ENCODE measurements around the gene ZNF48. TPM values are rescaled to one million over a fixed set of nuclear protein-coding genes. Genes with fewer than 3 reads are reported as not detected.

Gene ZNF48
- total RNA-seq, 2 donors from 2014 or later, result 5.6 to 8.4 TPM

DNA sequence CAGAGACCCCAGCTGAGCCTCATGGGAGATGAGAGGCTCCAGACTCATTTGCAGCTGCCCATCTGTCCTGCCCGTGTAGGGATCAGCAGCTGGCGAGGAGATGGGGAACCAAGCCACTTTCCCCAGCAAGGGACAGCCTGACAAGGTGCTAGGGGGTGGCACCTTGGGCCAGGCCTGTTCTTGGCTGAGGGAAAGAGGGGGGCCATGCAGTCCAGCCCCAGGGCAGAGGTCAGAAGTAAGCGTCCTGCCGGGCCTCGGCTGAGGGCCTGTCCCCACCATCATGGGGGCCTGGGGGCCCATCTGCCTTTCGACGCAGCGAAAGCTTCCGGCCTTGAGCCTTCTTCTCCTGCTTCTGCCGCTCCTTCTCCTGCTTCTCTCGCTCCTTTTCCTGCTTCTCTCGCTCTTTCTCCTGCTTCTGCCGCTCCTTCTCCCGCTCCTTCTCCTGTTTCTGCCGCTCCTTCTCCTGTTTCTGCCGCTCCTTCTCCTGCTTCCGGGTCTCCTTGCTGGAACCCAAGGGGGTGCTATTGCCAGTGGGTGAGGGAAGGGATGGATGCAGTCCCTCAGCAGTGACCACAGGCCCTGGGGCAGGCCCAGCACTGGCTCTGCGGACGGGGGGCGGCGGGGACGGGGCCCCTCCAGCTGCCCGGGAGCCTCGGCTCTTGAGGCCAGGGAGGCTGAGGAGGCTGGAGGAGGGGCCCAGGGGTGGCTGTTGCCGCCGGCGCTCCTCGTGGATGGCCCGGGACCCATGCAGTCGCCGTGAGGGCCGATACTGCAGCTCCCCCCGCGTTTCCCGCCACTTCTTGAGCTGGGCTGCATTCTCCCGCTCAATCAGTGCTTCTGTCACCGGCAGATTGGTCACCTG, 37.3 kb upstream of the ZNF48 start:
- ATAC-seq, result no peak
- intact Hi-C loops (cut with DNase I, micrococcal nuclease), result no loop called here
- DNase-seq, result no peak

DNA sequence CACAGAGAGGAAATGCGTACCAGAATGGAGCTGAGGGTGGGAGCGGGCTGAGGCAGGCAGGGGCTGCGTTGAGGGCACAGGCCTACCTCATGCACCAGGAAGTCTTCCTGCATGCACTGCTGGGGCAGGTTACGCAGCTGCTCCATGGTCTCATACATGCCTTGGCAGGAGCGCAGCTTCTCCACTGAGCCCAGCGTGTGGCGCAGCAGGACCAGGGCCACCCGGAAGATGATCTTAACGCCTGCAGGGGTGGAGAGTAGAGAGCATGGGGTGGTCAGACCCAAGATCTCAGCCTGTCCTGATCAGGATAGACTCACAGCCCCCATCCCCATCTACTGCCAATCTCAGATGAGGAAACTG, 36.7 kb upstream of the ZNF48 start:
- intact Hi-C loops (cut with DNase I, micrococcal nuclease), result no loop called here
- ATAC-seq, result no peak
- no peak for DNase-seq

DNA sequence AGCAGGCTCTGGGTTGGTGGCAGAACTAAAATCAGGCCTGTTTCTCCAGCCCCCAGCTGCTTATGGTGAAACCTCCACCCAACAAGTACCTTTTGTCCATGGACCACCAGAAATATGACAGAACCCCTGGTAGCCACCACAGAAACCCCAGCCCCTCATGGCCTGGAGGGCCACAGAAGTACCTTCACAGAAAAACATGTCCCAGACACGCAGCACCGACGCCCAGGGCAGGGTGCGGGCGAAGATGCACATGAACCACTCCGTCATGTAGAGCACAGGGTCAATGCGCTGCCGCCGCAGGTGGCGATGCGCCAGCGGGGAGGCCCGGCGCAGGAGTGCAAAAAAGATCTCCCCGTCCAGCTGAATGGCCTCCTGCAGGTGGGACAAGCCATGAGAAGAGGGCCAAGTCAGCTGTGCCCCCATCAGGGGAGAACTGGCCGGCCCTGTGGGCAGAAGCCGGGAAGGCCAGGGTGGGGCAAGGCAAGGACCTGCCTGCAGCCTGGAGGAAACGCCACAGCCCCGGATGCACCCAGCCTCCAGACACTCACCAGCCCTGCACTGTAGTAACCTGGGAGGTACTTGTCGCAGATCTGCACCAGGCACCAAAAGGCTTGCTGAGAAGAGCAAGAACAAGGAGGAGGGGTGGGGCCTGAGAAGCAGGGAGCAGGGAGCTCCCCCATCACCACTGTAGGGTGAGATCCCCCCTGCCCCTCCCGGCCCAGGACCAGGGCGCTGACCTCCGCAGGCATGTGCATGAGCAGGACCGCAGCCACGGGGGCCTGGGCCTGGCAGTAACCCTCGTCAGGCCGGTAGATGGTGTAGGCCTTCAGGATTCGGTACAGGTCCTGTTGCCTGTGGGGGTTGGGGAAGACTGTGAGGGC, 36.0 kb upstream of the ZNF48 start:
- no peak for DNase-seq
- no peak for ATAC-seq
- intact Hi-C loops (cut with DNase I, micrococcal nuclease), result no loop called here

DNA sequence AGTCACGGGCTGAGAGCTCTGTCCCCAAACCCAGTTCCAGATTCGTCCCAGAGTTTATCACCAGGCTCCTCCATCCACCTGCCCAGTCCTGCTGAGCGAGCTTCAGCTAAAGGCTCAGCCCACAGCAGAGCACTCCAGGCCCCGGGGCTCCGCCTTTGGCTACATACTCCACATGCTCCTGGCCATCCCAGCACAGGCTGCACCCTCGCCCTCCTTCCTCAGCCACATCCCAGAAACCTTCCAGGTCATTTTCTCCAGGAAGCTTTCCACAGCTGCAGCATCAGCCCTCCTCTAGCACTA, 35.4 kb upstream of the ZNF48 start:
- DNase-seq (no peak), ATAC-seq (no peak)
- intact Hi-C loops (cut with DNase I, micrococcal nuclease), result no loop called here

DNA sequence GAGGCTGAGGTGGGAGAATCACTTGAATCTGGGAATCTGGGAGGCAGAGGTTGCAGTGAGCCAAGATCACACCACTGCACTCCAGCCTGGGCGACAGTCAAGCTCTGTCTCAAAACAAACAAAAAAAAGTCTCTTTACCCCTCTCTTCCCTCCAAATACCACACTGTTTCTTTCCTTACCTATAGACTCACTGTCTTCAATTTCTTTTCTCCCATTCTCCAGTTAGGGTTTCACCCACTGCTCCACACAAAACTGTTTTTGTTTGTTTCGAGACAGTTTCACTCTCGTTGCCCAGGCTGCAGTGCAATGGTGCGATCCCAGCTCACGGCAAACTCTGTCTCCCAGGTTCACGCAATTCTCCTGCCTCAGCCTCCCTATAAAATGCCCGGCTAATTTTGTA, 34.0 kb upstream of the ZNF48 start:
- ATAC-seq, result no peak
- intact Hi-C loops (cut with DNase I, micrococcal nuclease), result no loop called here
- DNase-seq, result no peak

DNA sequence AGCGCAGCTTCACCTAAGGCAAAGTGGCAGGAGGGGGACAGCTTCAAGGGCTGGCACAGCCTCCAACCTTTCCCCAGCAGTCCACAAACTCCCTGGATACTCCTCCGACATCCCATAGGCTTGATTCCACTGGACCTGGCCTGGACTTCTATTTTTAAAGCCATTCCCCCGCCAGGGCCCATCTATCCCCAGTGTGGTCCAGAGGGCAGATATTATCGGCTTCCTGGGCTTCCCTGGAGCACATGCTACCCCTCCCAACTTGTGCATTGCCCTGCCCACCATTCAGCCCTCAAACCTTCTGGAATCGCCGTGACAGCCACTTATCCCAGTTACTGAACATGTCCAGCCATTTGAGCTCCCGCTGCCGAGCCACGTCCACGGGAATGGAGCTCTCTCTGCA, 30.0 kb upstream of the ZNF48 start:
- intact Hi-C loops (cut with DNase I, micrococcal nuclease), result no loop called here
- DNase-seq (no peak), ATAC-seq (no peak)

DNA sequence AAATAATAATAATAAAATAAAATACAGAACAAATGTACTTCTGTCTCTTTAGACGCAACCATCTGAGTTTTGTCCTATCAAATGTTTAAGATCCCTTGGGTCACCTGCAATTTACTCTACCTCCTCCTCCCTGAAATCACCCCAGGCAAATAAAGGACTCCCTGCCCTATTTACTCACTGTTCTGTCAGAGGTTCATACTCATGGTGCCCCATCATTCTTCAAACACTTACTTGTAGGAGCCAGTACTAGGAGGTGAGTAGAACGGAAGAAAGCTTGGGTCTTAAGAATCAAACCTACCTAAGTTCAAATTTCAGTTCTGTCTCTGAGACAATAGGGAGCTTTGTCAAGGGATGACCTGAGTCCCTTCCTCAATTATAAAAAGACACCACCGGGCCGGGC, 28.7 kb upstream of the ZNF48 start:
- intact Hi-C loops (cut with DNase I, micrococcal nuclease), result no loop called here
- DNase-seq (no peak), ATAC-seq (no peak)

DNA sequence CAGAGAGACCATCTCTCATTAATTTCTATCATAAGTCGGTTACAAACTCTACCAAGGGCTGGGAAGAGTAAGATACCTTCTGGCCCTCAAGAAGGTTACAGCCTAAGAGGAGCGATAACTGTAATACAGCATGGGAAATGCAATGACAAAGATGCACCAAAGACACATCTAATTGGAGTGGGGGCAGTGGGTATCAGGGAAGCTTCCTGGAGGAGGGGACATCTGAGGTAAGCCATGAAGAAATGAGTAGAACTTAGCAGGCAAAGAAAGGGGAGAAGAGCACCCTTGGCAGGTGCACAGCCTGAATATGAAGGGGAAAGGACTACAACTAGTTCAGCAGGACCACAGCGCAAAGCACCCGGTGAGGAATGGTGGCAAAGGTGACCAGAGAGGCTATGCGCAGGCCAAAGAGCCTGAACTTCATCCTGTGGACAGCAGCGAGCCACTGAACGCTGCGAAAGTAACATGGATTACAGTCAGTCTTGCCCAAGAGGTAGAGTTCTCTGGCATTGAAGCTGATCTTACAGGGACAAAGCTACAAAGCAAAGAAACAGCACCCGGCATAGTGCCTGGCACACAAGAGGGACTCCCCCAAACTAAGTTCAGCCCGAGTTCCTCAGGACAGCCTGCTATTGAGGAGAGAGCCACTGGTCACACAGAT, 27.7 kb upstream of the ZNF48 start:
- ATAC-seq (no peak), DNase-seq (no peak)
- intact Hi-C loops (cut with DNase I, micrococcal nuclease), result no loop called here

DNA sequence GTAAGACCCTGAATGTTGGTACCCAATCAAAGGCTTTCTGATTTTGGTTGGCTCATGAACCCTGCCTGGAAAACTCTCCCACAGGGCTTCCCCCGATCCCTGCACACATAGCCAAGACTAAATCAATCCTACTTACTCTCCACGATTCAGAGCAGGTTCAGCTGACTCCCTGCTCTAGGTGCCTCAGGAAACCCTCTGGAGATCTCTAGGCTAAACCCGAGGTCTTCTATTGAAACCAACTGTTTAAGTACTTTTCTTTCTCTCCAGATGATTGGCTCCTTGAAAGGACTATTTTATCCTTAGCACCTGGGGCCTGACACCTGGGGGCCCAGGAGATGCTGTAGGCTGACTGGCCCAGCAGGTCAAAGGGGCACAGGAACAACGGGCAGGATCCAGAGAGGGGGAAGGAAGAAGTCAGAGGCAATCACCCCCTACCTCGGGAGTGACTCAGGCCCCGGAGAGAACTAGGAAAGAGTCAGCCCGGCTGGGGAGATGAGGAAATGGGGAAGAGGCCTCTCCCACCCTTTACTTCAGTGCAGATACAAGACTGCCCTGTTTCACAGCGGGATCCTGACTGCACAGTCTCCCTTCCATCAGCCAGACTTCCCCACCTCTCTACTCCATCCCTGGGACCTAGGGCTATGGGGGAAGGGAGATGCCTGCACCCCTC, 27.0 kb upstream of the ZNF48 start:
- no peak for ATAC-seq
- intact Hi-C loops (cut with DNase I, micrococcal nuclease), result no loop called here
- DNase-seq, result peak in 1 of 2 donors; percentile 23

DNA sequence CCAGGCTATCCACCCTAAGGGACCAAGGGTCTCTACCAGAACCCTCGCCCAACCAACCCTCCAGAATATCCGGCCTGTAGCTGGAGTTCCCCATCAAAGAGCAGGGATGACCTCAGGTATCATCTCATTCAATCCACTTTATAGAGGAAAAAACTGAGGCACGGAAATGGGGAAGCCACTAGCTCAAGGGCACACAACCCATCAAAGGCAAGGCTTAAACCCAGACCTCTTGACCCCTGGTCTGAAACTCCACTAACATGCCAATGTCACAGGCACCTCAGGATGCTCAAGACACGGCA, 26.5 kb upstream of the ZNF48 start:
- ATAC-seq, result no peak
- intact Hi-C loops (cut with DNase I, micrococcal nuclease), result no loop called here
- DNase-seq, result no peak

DNA sequence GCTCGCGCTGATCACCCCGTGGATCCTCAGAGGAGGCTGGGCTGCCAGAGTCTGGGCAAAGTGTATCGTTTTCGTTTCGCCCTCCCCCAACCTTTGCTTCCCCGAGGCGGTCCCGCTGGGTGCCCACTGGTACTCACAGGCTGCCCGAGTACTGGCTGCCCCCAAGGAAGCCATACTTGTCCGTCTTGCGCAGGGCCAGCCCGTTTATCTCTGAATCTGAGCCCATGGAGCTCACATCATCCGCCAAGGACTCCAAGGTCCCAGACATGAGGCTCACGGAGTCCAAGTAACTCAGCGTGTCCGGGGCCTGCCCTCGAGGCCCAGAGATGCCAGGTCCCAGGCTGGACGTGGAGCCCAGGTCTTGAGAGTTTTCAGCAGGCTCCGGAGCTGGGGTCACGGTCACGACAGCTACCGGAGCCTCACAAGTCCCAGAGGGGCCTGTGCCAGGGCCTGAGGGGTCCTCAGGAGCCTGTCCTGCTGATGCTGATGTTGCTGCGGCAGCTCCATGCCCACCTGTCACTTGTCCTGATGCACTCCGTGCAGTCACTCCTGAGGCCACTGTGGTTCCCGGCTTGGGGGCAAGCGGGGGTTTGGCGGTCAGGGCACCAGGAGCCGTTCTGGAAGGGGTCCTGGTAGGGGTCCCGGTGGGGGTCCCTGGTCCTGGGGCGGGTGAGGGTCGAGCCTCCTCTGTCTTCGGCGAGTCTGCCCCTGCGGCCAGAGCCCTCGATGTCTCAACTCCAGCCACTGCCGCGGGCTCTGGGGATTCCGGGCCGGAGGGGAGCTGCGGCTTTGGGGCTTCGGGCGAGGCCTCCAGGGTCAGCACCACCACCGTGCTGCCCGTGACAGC, 25.9 kb upstream of the ZNF48 start:
- DNase-seq (peak in 1 of 2 donors; percentile 35), ATAC-seq (no peak)
- intact Hi-C loops (cut with DNase I, micrococcal nuclease), result no loop called here

DNA sequence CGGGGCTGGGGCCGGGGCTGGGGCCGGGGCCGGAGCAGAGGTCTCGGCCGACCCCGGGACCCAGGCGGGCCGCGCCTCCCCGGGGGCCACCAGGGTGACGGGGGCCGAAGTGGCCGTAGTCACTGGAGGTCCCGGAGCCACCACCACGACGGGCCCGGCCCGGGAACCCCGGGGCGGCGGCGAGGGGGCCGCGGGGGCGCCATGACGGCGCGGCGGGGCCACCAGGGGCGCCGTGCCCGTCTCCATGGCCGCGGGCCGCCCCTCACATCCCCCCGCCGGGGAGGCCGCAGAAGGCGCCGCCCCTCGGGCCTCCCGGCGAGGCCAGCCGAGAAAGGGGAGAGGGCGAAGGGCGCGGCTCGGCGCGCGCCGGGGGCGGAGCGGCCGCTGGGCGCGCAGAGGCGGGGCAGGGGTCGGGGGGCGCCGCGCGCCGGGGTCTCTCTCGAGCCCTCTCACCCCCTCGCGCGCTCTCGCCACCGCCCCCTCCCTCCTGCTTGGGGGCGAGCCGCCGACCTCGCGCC, 25.2 kb upstream of the ZNF48 start:
- intact Hi-C loops (cut with DNase I, micrococcal nuclease), result no loop called here
- ATAC-seq, result no peak
- no peak for DNase-seq

DNA sequence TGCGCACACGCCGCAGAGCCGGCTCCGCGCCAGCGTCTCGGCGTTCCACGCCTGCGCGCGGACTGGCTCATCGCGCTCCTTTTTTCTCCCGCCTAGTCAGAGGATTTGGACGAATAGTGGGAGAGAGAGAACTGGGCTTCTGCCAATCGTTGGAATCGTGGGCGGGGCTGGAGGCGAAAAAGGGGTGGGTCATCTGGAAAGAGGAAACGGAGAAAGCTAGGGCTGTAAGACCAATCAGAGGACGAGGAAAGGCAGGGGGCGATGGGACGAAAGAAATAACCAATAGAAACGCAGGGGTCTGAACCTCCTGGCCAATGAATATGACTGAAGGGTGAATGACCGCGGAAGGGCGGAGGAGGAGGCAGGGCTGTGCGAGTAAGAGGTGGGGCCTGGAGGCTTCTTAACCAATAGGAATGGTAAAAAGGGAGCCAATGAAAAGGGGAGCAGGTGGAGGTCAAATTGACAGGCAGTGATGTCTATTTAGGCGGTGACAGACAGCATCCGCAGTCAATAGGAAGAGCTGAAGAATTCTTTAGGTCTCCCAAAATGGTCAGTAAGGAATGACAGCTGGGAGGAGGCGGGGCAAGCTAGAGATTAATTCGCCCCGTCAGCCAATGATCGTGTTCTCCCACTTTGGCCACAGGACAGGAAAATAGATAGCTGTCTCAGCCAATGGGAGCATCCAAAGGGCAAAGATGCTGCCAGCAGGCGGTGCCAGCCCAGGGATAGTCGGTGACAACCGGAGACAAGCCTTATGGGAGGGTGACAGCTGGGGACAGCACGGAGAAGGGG, 24.6 kb upstream of the ZNF48 start, which contains the start of gene TBC1D10B:
Gene TBC1D10B (minus strand): TSS at position 39 of the 792 bp plus-strand sequence. CDS start 311 bp downstream, outside the sequence.
- DNase-seq, result peak; percentile 98 to 99
- peak; percentile 80 for ATAC-seq
- intact Hi-C loops (cut with DNase I, micrococcal nuclease), result no loop called here

DNA sequence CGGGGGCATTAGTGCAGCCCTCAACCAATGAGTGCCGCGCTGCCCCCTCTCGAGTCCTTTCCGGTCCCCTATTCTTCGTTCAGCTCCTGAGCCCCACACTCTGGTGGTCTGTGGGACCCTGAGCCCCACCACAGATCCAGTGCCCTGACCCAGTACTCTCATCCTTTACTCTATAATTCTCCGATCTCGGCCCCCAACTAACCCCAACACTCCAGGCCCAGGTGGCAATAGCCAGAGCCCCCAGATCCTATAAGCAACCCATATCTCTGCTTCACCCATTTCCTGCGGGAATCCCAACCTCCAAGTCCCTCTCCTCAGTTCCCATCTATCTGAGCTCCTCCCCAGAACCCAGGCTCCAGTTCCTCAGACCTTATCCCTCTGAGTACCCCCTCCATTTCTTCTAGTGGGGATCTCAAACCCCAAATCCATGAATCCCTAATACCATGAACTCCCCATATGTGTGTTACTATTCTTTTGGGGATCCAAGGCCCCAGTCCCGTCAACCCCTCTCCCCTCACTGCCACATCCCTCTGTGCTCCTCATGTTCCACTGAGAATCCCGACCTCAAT, 23.9 kb upstream of the ZNF48 start:
- DNase-seq, result no peak
- ATAC-seq, result no peak
- intact Hi-C loops (cut with DNase I, micrococcal nuclease), result no loop called here

DNA sequence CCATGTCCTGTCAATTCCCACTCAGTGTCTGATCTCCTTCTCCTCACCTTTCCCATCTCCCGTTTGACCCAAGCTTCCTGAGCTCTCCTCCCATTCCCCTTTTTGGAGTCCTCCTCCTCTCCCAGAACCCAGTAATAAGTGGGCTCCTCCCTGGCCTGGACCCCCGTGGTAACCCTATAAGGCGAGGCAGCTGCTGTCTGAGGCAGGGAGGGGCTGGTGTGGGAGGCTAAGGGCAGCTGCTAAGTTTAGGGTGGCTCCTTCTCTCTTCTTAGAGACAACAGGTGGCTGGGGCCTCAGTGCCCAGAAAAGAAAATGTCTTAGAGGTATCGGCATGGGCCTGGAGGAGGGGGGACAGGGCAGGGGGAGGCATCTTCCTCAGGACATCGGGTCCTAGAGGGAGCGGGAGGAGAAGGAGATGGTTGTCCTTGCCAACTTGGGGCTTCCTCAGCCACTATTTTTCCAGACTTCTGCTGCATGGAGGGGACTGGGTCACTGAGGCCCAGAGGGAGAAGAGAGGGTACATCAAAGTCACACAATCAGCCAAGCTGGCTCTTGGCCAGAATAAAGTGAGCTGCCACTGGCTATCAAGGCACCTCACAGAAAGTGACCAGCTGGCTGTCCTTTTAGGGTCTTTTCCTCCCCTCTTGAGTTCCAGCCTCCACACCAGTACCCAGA, 23.0 kb upstream of the ZNF48 start:
- DNase-seq (no peak), ATAC-seq (no peak)
- intact Hi-C loops (cut with DNase I, micrococcal nuclease), result no loop called here

DNA sequence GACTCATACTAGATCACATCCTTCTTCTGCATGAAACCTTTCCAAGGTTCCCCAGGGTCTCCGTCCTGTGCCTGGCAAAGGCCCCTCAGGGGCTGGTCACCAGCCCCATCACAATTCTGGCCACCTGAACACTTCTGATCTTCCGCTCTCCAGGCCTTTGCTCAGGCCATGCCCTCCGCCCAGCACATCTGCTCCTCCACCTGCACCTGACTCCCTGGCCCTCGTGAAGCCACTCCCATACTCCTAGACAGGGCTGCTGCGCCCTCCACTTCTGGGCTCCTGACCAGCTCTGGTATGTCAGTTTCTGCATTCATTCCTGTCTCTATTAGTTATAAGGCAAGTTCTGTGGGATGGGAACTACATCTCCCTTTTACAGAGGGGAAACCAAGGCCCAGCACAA, 22.5 kb upstream of the ZNF48 start:
- intact Hi-C loops (cut with DNase I, micrococcal nuclease), result no loop called here
- DNase-seq (no peak), ATAC-seq (no peak)

DNA sequence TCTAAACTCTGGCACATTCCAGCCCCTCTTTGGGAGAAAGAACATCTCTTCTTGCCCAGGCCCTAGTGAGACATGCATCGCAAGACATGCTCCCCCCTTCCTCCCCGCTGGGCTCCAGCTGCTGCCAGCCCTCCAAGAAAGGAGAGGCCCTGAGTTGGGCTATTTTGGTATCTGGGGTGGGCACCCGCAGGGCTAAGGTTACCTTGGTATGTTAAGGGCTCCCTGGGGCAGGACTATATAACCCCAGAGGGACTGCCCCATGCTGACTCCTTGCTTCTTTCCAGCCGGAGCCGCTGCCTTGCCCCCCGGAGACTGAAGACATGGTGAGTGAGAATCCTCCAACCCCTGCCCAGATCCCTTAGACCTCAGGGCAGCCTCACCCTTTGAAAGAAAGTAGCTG, 20.7 kb upstream of the ZNF48 start, which contains the start of gene MYL11:
Gene MYL11 (plus strand): TSS at position 265 of the 400 bp plus-strand sequence. CDS start 56 bp downstream, at position 321.
- no peak for ATAC-seq
- intact Hi-C loops (cut with DNase I, micrococcal nuclease), result no loop called here
- no peak for DNase-seq

Data from left colon (tissue), 2 donors.